HuH-7.5 (cell line): ENCODE measurements around the gene INKA2.
"Not testable (repeated sequence)": the region's sequence is repeated elsewhere in the genome, so short reads cannot be mapped to it uniquely, and the experiment has no call there.

Experiments used
- DNase-seq: peaks from one replicate; pipeline ENCODE4 v3.0.0; 2011; ENCODE audit warnings: low spot score

The INKA2 gene

GRCh38 chr1:111750856-111751255, 11.7 kb upstream of the INKA2 start:
- DNase-seq: no peak

- DNase-seq: no peak
Measured at GRCh38 chr1:111749628-111750027, 10.4 kb upstream of the INKA2 start.

GRCh38 chr1:111747947-111748346, 8.8 kb upstream of the INKA2 start:
- DNase-seq: no peak

GRCh38 chr1:111747282-111747734, 8.1 kb upstream of the INKA2 start:
- DNase-seq: peak; percentile 71

- no peak for DNase-seq
Measured at GRCh38 chr1:111746614-111746999, 7.4 kb upstream of the INKA2 start.

GRCh38 chr1:111745675-111746613, 6.7 kb upstream of the INKA2 start:
- DNase-seq: no peak

GRCh38 chr1:111743679-111744101, 4.5 kb upstream of the INKA2 start:
- no peak for DNase-seq

- no peak for DNase-seq
Measured at GRCh38 chr1:111742938-111743549, 3.8 kb upstream of the INKA2 start.

- not testable (repeated sequence) for DNase-seq
Measured at GRCh38 chr1:111742292-111742691, 3.1 kb upstream of the INKA2 start.

GRCh38 chr1:111739925-111740765, 950 bp upstream of the INKA2 start:
- DNase-seq: peak; percentile 49

- DNase-seq: peak; percentile 27
Measured at GRCh38 chr1:111738436-111739193, 580 bp downstream of the INKA2 start.

GRCh38 chr1:111738133-111738435, 1.1 kb downstream of the INKA2 start:
- DNase-seq: no peak

GRCh38 chr1:111737216-111738132, 1.7 kb downstream of the INKA2 start:
- DNase-seq: no peak

- DNase-seq: no peak
Measured at GRCh38 chr1:111736548-111737215, 2.5 kb downstream of the INKA2 start.

GRCh38 chr1:111735858-111736544, 3.2 kb downstream of the INKA2 start:
- no peak for DNase-seq

GRCh38 chr1:111735321-111735720, 3.9 kb downstream of the INKA2 start:
- DNase-seq: no peak

GRCh38 chr1:111734856-111735255, 4.3 kb downstream of the INKA2 start:
- no peak for DNase-seq

- DNase-seq: no peak
Measured at GRCh38 chr1:111734426-111734825, 4.8 kb downstream of the INKA2 start.

- no peak for DNase-seq
Measured at GRCh38 chr1:111733992-111734341, 5.2 kb downstream of the INKA2 start.
